ENCODE data around the gene SLC25A15. TPM values are rescaled to one million over a fixed set of nuclear protein-coding genes. Genes with fewer than 3 reads are reported as not detected.
"Not testable (repeated sequence)": the region's sequence is repeated elsewhere in the genome, so short reads cannot be mapped to it uniquely, and the experiment has no call there.

Gene SLC25A15
- polyA plus RNA-seq, 3 donors from 2014 or later: 2.1 to 8.3 (median 5.3) TPM

- H3K27ac Mint-ChIP-seq: peak overlapping the region in 5 of 6 donors; percentile 12 to 82 (median 51)
- not testable (repeated sequence) for DNase-seq
Observed at GRCh38 chr13:40788540-40789274, 704 bp upstream of the SLC25A15 start.

GRCh38 chr13:40790154-40790616, 774 bp downstream of the SLC25A15 start:
- no peak for DNase-seq
- peak overlapping the region in 5 of 6 donors; percentile 44 to 85 (median 70) for H3K27ac Mint-ChIP-seq
- no peaks in the 10 kb centered on the region for H3K9me3 Mint-ChIP-seq
- H3K4me1 Mint-ChIP-seq: peaks cover 19 to 32% of the 10 kb centered on the region in 2 donors
- peaks cover 0 to 9% (median 0%) of the 10 kb centered on the region in 3 donors for H3K27me3 Mint-ChIP-seq (ENCODE audit: low read depth in 3 of 3)
- H3K36me3 Mint-ChIP-seq: peaks cover 0 to 11% (median 0%) of the 10 kb centered on the region in 3 donors
- peak overlapping the region; percentile 78 to 84 (median 79) for H3K4me3 Mint-ChIP-seq

More at GRCh38 chr13:40788540-40789274, 704 bp upstream of the SLC25A15 start:
- not testable (repeated sequence) for H3K9me3 Mint-ChIP-seq; H3K27me3 Mint-ChIP-seq (ENCODE audit: low read depth in 3 of 3); H3K36me3 Mint-ChIP-seq
- Mint-ChIP-seq H3K4me3 (peak overlapping the region; percentile 71 to 84 (median 75)), H3K4me1 (peaks cover 19 to 32% of the 10 kb centered on the region in 2 donors)

GRCh38 chr13:40792284-40793051, 3.1 kb downstream of the SLC25A15 start:
- Mint-ChIP-seq H3K4me3 (no peak overlapping the region), H3K4me1 (peaks cover 26 to 33% of the 10 kb centered on the region in 2 donors), H3K27ac (peak overlapping the region in 2 of 6 donors; percentile 30 to 39), H3K9me3 (no peaks in the 10 kb centered on the region), H3K36me3 (peaks cover 0 to 11% (median 0%) of the 10 kb centered on the region in 3 donors), H3K27me3 (ENCODE audit: low read depth in 3 of 3) (peaks cover 0 to 9% (median 0%) of the 10 kb centered on the region in 3 donors)
- DNase-seq: no peak

GRCh38 chr13:40793339-40793738, 3.9 kb downstream of the SLC25A15 start:
- H3K36me3 Mint-ChIP-seq: peaks cover 0 to 11% (median 0%) of the 10 kb centered on the region in 3 donors
- peaks cover 25 to 35% of the 10 kb centered on the region in 2 donors for H3K4me1 Mint-ChIP-seq
- DNase-seq: no peak
- no peak overlapping the region for H3K4me3 Mint-ChIP-seq
- H3K27me3 Mint-ChIP-seq (ENCODE audit: low read depth in 3 of 3): peaks cover 0 to 9% (median 0%) of the 10 kb centered on the region in 3 donors
- no peak overlapping the region for H3K27ac Mint-ChIP-seq
- no peaks in the 10 kb centered on the region for H3K9me3 Mint-ChIP-seq

GRCh38 chr13:40794414-40795368, 5.3 kb downstream of the SLC25A15 start:
- peaks cover 0 to 23% (median 0%) of the 10 kb centered on the region in 3 donors for H3K36me3 Mint-ChIP-seq
- no peak for DNase-seq
- H3K4me3 Mint-ChIP-seq: no peak overlapping the region
- H3K27me3 Mint-ChIP-seq (ENCODE audit: low read depth in 3 of 3): peaks cover 0 to 6% (median 0%) of the 10 kb centered on the region in 3 donors
- no peaks in the 10 kb centered on the region for H3K9me3 Mint-ChIP-seq
- peaks cover 28 to 37% of the 10 kb centered on the region in 2 donors for H3K4me1 Mint-ChIP-seq
- no peak overlapping the region for H3K27ac Mint-ChIP-seq

GRCh38 chr13:40796649-40797048, 7.2 kb downstream of the SLC25A15 start:
- peak overlapping the region in 4 of 5 donors; percentile 1 to 55 (median 11) for H3K4me3 Mint-ChIP-seq
- peaks cover 5 to 36% (median 10%) of the 10 kb centered on the region in 3 donors for H3K36me3 Mint-ChIP-seq
- H3K27ac Mint-ChIP-seq: peak overlapping the region; percentile 12 to 88 (median 66)
- DNase-seq: no peak
- no peaks in the 10 kb centered on the region for H3K27me3 Mint-ChIP-seq (ENCODE audit: low read depth in 3 of 3)
- H3K9me3 Mint-ChIP-seq: no peaks in the 10 kb centered on the region
- peaks cover 18 to 23% of the 10 kb centered on the region in 2 donors for H3K4me1 Mint-ChIP-seq

- peak overlapping the region; percentile 62 to 79 (median 74) for H3K4me3 Mint-ChIP-seq
- peak overlapping the region; percentile 23 to 86 (median 80) for H3K27ac Mint-ChIP-seq
- peaks cover 16 to 18% of the 10 kb centered on the region in 2 donors for H3K4me1 Mint-ChIP-seq
- H3K9me3 Mint-ChIP-seq: no peaks in the 10 kb centered on the region
- peaks cover 5 to 33% (median 10%) of the 10 kb centered on the region in 3 donors for H3K36me3 Mint-ChIP-seq
- H3K27me3 Mint-ChIP-seq (ENCODE audit: low read depth in 3 of 3): no peaks in the 10 kb centered on the region
- DNase-seq: peak in 2 of 3 donors; percentile 18 to 24
Observed at GRCh38 chr13:40798380-40798779, 9.0 kb downstream of the SLC25A15 start.

- H3K4me3 Mint-ChIP-seq: no peak overlapping the region
- H3K36me3 Mint-ChIP-seq: peaks cover 10 to 37% (median 10%) of the 10 kb centered on the region in 3 donors
Observed at GRCh38 chr13:40799508-40799907, 10.1 kb downstream of the SLC25A15 start.

GRCh38 chr13:40800559-40800958, 11.1 kb downstream of the SLC25A15 start:
- DNase-seq: no peak
- Mint-ChIP-seq H3K36me3 (peaks cover 10 to 35% (median 17%) of the 10 kb centered on the region in 3 donors), H3K4me3 (no peak overlapping the region), H3K4me1 (peaks cover 16 to 18% of the 10 kb centered on the region in 2 donors), H3K27me3 (ENCODE audit: low read depth in 3 of 3) (no peaks in the 10 kb centered on the region), H3K9me3 (no peaks in the 10 kb centered on the region), H3K27ac (peak overlapping the region in 3 of 6 donors; percentile 8 to 68 (median 28))

More at GRCh38 chr13:40799508-40799907, 10.1 kb downstream of the SLC25A15 start:
- Mint-ChIP-seq H3K27ac (peak overlapping the region in 3 of 6 donors; percentile 21 to 29 (median 24)), H3K27me3 (ENCODE audit: low read depth in 3 of 3) (no peaks in the 10 kb centered on the region), H3K9me3 (no peaks in the 10 kb centered on the region), H3K4me1 (peaks cover 16 to 18% of the 10 kb centered on the region in 2 donors)
- DNase-seq: no peak

GRCh38 chr13:40801255-40802217, 12.1 kb downstream of the SLC25A15 start:
- Mint-ChIP-seq H3K4me1 (peaks cover 14 to 15% of the 10 kb centered on the region in 2 donors), H3K4me3 (no peak overlapping the region), H3K27ac (peak overlapping the region in 2 of 6 donors; percentile 11 to 26), H3K27me3 (ENCODE audit: low read depth in 3 of 3) (no peaks in the 10 kb centered on the region), H3K9me3 (no peaks in the 10 kb centered on the region), H3K36me3 (peaks cover 16 to 44% (median 19%) of the 10 kb centered on the region in 3 donors)
- no peak for DNase-seq

- Mint-ChIP-seq H3K4me3 (no peak overlapping the region), H3K27me3 (ENCODE audit: low read depth in 3 of 3) (no peaks in the 10 kb centered on the region), H3K9me3 (no peaks in the 10 kb centered on the region), H3K36me3 (peaks cover 19 to 58% (median 29%) of the 10 kb centered on the region in 3 donors), H3K27ac (no peak overlapping the region), H3K4me1 (peaks cover 8 to 10% of the 10 kb centered on the region in 2 donors)
- no peak for DNase-seq
Observed at GRCh38 chr13:40803316-40803715, 13.9 kb downstream of the SLC25A15 start.

- Mint-ChIP-seq H3K9me3 (no peaks in the 10 kb centered on the region), H3K4me3 (no peak overlapping the region), H3K4me1 (peaks cover 0 to 2% of the 10 kb centered on the region in 2 donors), H3K27me3 (ENCODE audit: low read depth in 3 of 3) (no peaks in the 10 kb centered on the region), H3K27ac (no peak overlapping the region), H3K36me3 (peaks cover 20 to 44% (median 27%) of the 10 kb centered on the region in 3 donors)
- no peak for DNase-seq
Observed at GRCh38 chr13:40806241-40806640, 16.8 kb downstream of the SLC25A15 start.
